NCI-H2227 treated with DMSO at 0.1 percent for 48 hours (cell line): ENCODE results near the gene LPP.

Source experiments
- DNase-seq: peaks from one replicate; lab custom pipeline; 2025; lab: John Stamatoyannopoulos, UW

LPP gene

GRCh38 chr3:188832961-188833721 is 679.2 kb downstream of the LPP start:
- DNase-seq, result no peak

GRCh38 chr3:188834349-188834748 is 680.4 kb downstream of the LPP start:
- DNase-seq, result no peak

- no peak for DNase-seq
These were observed 685.3 kb downstream of the LPP start for GRCh38 chr3:188839187-188839695.

- no peak for DNase-seq
These were observed 686.3 kb downstream of the LPP start for GRCh38 chr3:188840290-188840689.

GRCh38 chr3:188841906-188842305 is 687.9 kb downstream of the LPP start:
- DNase-seq, result no peak

- DNase-seq, result no peak
These were observed 688.7 kb downstream of the LPP start for GRCh38 chr3:188842639-188843038.

- DNase-seq, result no peak
These were observed 690.1 kb downstream of the LPP start for GRCh38 chr3:188844096-188844495.

GRCh38 chr3:188845514-188845913 is 691.6 kb downstream of the LPP start:
- no peak for DNase-seq

GRCh38 chr3:188848947-188849346 is 695.0 kb downstream of the LPP start:
- DNase-seq, result no peak

GRCh38 chr3:188853856-188854771 is 700.2 kb downstream of the LPP start:
- DNase-seq, result no peak

GRCh38 chr3:188854772-188855149 is 700.8 kb downstream of the LPP start:
- no peak for DNase-seq

GRCh38 chr3:188855675-188856074 is 701.7 kb downstream of the LPP start:
- DNase-seq, result no peak

GRCh38 chr3:188860147-188860546 is 706.2 kb downstream of the LPP start:
- DNase-seq, result no peak

GRCh38 chr3:188861842-188862744 is 708.1 kb downstream of the LPP start:
- DNase-seq, result no peak

GRCh38 chr3:188863999-188864406 is 710.0 kb downstream of the LPP start:
- DNase-seq, result no peak

GRCh38 chr3:188867691-188868265 is 713.8 kb downstream of the LPP start:
- DNase-seq, result no peak

- no peak for DNase-seq
These were observed 714.8 kb downstream of the LPP start for GRCh38 chr3:188868803-188869202.

- no peak for DNase-seq
These were observed 715.7 kb downstream of the LPP start for GRCh38 chr3:188869628-188870027.

- DNase-seq, result no peak
These were observed 716.5 kb downstream of the LPP start for GRCh38 chr3:188870431-188870830.

- DNase-seq, result no peak
These were observed 720.6 kb downstream of the LPP start for GRCh38 chr3:188874576-188874975.

GRCh38 chr3:188875413-188875812 is 721.5 kb downstream of the LPP start:
- no peak for DNase-seq

- DNase-seq, result no peak
These were observed 722.4 kb downstream of the LPP start for GRCh38 chr3:188876370-188876769.
